GM21737 (cell line): ENCODE measurements around the gene IL26.

Experiments used
- ATAC-seq: cut with Tn5 transposase; IDR thresholded peaks from one replicate; pipeline ENCODE4 v1.9.1; 2021; ENCODE audit warnings: mild to moderate bottlenecking, moderate library complexity; ENCODE audit not compliant: unreplicated experiment

Gene IL26

DNA sequence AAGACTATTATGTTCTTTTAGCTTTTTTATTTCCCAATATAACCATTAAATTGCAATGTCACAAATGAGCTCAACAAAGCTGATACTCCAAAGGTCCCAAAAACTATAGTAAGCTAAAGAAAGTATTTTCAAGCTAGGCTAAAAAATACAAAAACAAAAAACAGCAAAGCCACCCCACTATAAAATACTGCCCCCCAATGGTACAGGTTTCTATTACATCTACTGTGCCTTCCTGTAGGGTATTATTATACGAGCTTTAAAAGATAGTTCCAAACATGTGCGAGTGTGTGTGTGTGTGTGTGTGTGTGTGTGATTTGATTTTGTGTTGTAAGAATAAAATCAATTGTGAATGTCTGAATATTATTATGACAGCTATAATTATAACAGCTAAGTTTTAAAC is 67.2 kb downstream of the IL26 start:
- ATAC-seq, result no peak

DNA sequence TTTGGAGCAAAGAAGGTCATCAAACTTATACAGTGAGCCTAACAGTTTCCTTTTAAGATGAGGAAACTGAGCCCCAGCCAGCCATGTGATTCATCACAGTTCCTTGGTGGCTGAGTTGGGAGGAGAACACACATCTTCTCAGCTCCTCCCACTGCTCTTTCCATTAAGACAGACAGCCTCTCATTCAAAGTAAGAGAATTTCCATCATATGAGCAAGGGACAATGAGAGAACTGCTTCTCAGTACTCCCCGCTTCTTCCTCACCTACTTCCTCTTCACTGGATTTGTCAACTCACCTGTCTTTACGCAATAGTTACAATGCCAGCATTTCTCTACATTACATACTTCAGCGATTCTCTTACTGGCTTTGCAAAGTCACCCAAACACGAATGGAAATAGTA is 68.2 kb downstream of the IL26 start:
- no peak for ATAC-seq

DNA sequence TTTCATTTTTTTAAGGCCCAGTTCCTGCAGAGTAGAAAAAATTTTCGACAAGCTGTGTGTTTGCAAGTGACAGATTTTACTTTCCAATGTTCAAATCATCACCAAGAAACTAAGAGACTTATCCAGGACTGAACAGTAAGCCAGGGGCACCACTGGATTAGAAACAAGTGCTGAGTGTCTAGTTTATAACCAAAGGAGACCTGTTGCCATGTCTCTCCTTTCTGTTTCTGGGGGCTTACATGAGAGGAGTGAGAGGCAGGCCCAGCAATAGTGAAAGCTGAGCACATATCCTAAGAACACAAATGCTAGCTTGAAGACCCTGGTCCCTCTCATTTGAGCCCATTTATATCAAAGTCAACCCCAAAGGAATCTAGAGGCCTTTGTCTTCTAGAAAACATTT is 69.0 kb downstream of the IL26 start:
- no peak for ATAC-seq

DNA sequence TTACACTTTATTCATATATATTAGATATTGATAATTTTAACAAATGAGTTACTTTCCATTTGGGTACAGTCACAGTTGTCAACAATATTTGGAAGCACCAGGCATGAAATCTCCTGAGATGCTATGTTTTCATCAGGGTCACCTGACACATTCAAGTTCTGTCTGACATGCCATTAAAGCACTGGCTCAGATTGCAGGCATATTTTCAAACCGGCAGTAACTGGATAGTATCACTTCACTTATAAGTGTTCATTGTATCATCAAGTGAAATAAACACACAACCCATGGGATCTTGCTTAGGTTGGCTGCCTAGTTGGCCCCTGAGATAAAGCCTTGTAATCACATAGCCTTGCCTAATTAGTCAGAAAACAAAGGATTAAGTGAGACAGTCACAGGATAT is 70.8 kb downstream of the IL26 start:
- ATAC-seq, result no peak
